Hepatic stellate cell (primary cell): Measurements from ENCODE around the gene BNIP2.
"Not testable (repeated sequence)": the region's sequence is repeated elsewhere in the genome, so short reads cannot be mapped to it uniquely, and the experiment has no call there.

ENCODE experiments used
- DNase-seq: peaks from one replicate; pipeline ENCODE4 v3.0.0; 2011; ENCODE audit warnings: low spot score

BNIP2 gene

GRCh38 chr15:59687836-59688235, 1.3 kb downstream of the BNIP2 start:
- peak; percentile 30 for DNase-seq

GRCh38 chr15:59686389-59686788, 2.7 kb downstream of the BNIP2 start:
- no peak for DNase-seq

DNA sequence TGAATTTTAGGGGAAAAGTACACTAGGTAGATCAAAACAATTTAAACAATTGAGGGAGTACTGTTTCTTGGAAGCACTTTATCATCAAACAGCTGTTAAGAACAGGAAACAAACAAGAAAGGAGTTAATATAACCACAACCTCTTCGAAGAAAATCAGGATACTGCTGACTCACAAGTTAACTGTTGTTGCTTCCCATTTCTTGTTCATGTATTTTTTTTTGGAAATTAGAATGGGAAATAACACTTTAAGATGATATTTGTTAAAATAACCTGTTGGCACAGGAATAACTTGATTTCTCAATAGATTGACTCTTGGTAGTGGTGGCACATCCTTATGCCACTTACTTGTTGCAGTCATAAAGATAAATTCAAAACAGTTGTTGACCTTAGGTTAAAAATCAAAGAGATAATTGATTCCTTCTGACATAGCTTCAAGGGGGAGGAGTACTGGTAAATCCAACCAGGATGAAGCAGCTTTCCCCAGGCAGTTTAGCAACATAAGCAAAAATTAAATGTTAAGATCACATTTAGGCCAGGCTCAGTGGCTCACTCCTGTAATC, 3.3 kb downstream of the BNIP2 start:
- DNase-seq = no peak

DNA sequence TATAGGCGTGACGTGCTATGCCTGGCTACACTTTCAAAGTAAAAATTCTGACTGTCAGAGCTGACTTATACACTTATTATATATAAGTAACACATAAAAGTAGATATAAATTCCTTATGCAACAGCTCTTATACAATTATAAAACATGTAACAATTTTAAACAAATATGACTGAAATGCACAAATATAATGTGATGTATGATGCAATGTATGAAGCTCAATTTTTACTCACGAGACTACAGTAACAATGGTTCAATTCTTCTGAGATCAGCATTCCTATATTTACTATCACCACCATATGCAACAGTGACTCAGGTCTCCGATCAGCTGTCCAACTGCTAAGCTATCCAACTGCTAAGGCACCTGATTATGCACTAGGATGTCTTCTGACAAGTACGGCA, 8.2 kb downstream of the BNIP2 start:
- DNase-seq = no peak

DNA sequence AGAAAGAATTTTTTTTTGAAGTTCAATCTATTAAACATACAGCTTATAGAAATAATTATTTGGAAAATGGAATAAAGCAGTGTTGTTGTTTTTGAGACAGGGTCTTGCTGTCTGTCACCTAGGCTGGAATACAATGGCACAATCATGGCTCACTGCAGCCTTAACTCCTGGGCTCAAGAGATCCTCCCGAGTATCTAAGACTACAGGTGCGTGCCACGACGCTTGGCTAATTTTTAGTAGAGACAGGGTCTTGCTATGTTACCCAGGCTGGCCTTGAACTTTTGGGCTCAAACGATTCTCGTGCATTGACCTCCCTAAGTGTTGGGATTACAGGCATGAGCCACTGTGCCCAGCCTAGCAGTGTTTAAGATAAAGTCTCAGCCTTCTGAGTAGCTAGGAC, 8.8 kb downstream of the BNIP2 start:
- DNase-seq = no peak

DNA sequence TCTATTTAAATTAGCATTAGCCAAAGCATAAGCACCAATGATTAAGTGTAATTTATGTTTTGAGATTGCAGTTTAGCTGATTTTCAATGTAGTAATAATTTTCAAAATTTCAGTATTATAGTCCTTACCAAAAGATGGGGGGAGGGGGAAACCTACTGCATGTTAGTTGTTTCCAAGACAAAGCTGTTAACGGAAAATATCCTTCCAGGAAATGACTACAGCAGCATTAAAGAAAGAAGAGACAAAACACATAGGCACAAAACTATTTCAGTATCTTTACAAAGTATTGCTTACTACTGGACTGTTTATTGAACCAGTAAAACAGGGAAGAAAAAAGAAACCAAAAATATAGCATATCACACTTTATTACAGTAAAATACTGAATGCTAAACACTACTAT, 10.5 kb downstream of the BNIP2 start:
- no peak for DNase-seq

DNA sequence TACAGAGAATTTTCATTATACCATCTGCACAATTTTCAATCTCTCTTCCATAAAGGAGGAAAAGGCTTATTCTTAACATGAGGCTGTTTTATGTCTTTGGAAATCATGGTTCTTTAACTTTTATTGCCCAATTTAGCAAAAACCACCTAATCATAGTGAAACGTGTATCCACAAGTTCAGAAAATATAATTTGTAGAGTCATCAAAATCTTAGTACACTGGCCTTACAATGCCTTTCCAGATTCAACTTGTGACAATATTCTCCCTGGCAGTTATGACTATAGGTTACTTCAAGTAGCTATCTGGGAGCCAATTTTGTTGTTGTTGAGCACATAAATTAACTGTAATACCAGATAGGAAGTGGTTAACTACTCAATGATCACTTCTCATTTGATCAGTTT, 10.9 kb downstream of the BNIP2 start:
- DNase-seq = no peak

- no peak for DNase-seq
Measured at GRCh38 chr15:59676565-59676964, 12.6 kb downstream of the BNIP2 start.

GRCh38 chr15:59674361-59674877, 14.7 kb downstream of the BNIP2 start:
- DNase-seq = no peak

DNA sequence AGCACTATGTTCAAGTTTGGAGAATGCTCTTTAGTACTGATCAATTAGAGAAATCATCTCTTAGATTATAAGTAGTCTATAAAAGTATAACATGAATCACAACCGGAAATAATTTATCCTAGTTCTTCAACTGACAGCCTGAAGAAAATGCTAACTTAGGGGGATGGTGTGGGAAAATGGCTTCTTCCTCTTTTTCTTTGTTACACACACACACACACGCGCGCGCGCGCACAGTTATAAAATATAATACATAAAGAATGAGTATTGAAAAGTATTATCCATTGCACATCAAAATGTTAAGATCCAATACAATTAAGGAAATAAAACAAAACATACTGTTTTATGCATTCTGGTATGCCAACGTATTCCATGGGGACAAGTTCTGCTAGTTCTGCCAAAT, 20.6 kb downstream of the BNIP2 start:
- DNase-seq = no peak

DNA sequence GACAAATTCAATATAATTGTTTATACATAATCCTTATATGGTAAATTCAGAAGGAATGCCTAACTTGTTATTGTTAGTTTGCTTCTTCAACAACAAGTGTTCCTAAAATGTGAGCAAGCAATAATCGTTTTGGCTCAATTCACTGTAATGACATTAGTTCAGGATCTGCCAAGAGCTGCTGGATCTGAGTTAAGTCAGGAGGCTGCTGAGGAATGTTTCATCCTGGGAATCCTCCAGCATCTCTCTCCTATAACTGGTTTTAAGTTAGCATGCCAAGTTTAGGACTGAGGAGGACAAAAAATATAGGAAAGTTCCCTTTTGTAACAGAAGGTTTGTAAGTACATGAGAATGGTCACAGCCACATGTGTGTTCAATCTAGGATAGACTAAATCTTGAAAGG, 26.9 kb downstream of the BNIP2 start:
- no peak for DNase-seq

GRCh38 chr15:59659366-59659765, 29.8 kb downstream of the BNIP2 start:
- DNase-seq = no peak

GRCh38 chr15:59657635-59658125, 31.4 kb downstream of the BNIP2 start:
- DNase-seq = no peak

DNA sequence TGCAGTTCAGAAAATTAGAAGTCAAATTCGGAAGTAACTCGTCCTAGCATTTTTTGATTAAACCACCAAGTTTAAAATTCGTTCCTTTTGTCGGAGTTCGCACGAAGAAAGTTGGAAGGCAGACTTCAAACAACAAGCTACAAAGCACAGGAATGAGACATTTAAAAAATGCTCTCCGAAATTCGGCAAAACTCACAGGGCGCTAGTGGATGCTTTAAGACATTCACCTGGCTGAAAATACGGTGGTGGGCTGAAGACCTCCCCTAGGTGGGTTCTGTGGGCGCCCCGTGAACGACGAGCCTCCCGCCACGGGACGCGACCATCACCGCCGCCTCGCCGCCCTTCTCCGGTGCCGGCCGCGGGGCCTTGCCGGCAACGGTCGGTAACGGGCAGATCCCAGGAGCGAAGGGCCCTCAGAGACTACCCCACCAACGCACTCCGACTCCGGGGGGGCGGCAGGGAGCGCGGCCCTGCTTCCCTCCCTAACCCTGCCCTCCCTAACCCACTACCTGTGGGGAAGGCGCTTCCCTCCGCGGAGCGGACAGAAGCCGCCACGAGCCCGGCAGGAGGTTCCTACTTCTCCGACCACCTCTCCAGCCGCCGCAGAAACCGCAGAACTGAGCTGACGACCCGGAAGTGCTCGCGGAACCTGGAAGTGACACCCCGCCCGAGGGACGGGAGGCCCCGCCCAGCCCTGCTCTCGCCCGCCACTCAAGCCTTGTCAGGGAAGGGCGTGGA, 32.1 kb downstream of the BNIP2 start, which contains the start of gene GTF2A2:
TSS of gene GTF2A2 (minus strand) at position 619 of the 738 bp plus-strand sequence. CDS start 5,238 bp downstream, outside the sequence.
- peak; percentile 92 for DNase-seq

DNA sequence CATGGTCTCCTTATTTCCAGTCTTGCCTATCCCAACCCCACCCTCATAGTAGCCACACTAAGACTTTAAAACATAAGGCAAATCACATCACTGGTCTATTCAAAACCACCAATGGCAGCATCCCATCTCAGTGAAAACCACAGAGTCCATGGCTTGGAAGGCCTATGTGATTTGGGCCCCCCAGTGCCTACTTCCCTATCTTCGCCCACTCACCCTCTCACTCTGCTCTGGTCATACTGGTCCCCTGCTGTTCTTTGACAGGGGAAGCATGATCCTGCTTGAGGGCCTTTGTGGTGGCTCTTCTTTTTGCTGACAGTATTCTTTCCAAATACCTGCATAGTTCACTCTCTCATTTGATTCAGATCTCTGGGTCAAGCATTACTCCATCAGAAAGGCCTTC, 35.1 kb downstream of the BNIP2 start:
- no peak for DNase-seq

- DNase-seq = no peak
Measured at GRCh38 chr15:59649603-59650002, 39.5 kb downstream of the BNIP2 start.

DNA sequence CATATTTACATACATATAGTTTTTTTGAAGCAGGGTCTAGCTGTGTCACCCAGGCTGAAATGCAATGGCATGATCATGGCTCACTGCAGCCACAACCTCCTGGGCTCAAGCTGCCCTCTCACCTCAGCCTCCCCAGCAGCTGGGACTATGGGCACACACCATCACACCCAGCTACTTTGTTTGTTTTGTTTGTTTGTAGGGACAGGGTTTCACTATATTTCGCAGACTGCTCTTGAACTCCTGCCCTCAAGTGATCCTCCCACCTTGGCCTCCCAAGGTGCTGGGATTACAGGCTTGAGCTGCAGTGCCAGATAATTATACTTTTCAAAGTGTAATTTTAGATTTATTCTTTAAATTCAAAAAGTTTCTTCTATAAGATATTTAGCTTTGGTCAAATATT, 42.0 kb downstream of the BNIP2 start:
- DNase-seq = no peak

GRCh38 chr15:59646277-59646676, 42.8 kb downstream of the BNIP2 start:
- DNase-seq = no peak

- not testable (repeated sequence) for DNase-seq
Measured at GRCh38 chr15:59645812-59646211, 43.3 kb downstream of the BNIP2 start.

DNA sequence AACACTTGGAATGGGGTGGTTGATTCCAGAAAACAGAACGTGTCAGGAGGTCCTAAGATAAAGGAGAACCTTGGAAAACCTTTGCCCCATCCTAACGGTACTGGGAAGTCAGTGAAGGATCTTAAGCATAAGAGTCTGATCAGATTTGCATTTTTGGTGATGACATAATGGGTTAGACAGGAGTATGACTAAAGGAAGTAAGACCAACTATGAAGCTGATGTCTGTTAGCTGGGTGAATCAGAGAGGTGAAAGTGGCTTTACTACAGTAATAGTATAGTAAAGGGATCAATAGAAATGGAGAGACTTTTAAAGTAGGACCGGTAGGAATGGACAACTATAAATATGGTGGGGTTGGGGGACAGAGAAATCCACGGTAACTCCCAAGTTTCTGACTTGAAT, 44.4 kb downstream of the BNIP2 start:
- DNase-seq = no peak

GRCh38 chr15:59642351-59642750, 46.8 kb downstream of the BNIP2 start:
- DNase-seq = no peak

GRCh38 chr15:59637507-59637906, 51.6 kb downstream of the BNIP2 start:
- not testable (repeated sequence) for DNase-seq

DNA sequence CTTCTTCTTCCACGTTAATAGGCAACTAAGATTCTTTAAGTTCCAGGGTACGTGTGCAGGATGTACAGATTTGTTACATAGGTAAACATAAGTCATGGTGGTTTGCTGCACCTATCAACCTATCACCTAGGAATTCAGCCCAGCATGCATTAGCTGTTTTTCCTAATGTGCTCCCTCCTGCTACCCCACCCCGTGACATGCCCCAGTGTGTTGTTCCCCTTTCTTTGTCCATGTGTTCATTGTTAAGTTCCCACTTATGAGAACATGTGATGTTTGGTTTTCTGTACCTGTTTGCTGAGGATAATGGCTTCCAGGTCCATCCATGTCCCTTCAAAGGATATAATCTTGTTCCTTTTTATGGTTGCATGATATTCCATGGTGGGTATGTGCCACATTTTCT, 52.9 kb downstream of the BNIP2 start:
- no peak for DNase-seq

- DNase-seq = no peak
Measured at GRCh38 chr15:59632714-59633113, 56.4 kb downstream of the BNIP2 start.
